DND-41 (cell line): ENCODE measurements around the gene IL17REL.

Experiments used
- CTCF ChIP-seq: IDR thresholded peaks from 2 replicates; pipeline ENCODE4 v1.5.1; 2012; ENCODE audit warnings: borderline replicate concordance, low read length, moderate library complexity, mild to moderate bottlenecking; ENCODE audit not compliant: poor library complexity, severe bottlenecking; ENCODE audit errors: extremely low read depth
- EZH2 ChIP-seq: IDR thresholded peaks from 3 replicates; pipeline ENCODE4 v1.6.1; 2012; ENCODE audit warnings: borderline replicate concordance, low read depth, mild to moderate bottlenecking, moderate library complexity, low read length, inconsistent platforms; ENCODE audit not compliant: severe bottlenecking

GRCh38 chr22:49953680-49954344 lies 58.8 kb downstream of the IL17REL start:
- no peak for TF ChIP-seq CTCF
- no peak for TF ChIP-seq EZH2
